Ascending aorta (tissue), 2 donors: ENCODE measurements around the gene PRUNE2. TPM values are rescaled to one million over a fixed set of nuclear protein-coding genes. Genes with fewer than 3 reads are reported as not detected.

Experiments used
- DNase-seq, 2 donors: peaks; one replicate each; pipeline ENCODE4 v3.0.0-alpha.2; 2019; ENCODE audit warnings: low spot score in 2 of 2
- H3K27ac ChIP-seq, 2 donors: fragments of 200-600 bp; sonication (generic); one replicate each; pipeline ENCODE4 v1.5.1; 2016 to 2017; ENCODE audit warnings: mild to moderate bottlenecking in 1 of 2
- H3K27me3 ChIP-seq: fragments of 200-600 bp; sonication (generic); one replicate; pipeline ENCODE4 v1.5.1; 2017
- H3K36me3 ChIP-seq, 2 donors: fragments of 200-600 bp; sonication (generic); one replicate each; pipeline ENCODE4 v1.5.1; 2016
- H3K4me1 ChIP-seq, 2 donors: fragments of 200-600 bp; sonication (generic); one replicate each; pipeline ENCODE4 v1.5.1; 2016 to 2017; ENCODE audit warnings: mild to moderate bottlenecking in 1 of 2
- H3K4me3 ChIP-seq, 2 donors: fragments of 200-600 bp; sonication (generic); one replicate each; pipeline ENCODE4 v1.5.1; 2016 to 2017; ENCODE audit warnings: mild to moderate bottlenecking in 1 of 2
- H3K9me3 ChIP-seq, 2 donors: fragments of 200-600 bp; sonication (generic); one replicate each; pipeline ENCODE4 v1.5.1; 2016
- intact Hi-C: fragments of 100-400 bp; cut with DNase I; formaldehyde crosslinking; loops from one replicate; pipeline ENCODE4 v1.15.1; 2023
- total RNA-seq: library from RNA; depleted of rRNA; stranded (reverse); fragments of >200 nt; gene quantifications from one replicate; pipeline ENCODE4 v1.1.0, GENCODE V29; 2016
- TF ChIP-seq, protein P1 (sequence below), 3 experiments: fragments of 200-600 bp in 2 of 3; fragments of 450-650 bp in 1 of 3; sonication (generic) in 2 of 3; IDR thresholded peaks; one replicate each; pipeline ENCODE4 v1.5.1; 2016 to 2019; ENCODE audit warnings: antibody characterized with exemption in 3 of 3, mild to moderate bottlenecking in 1 of 3, moderate library complexity in 1 of 3

PRUNE2 gene
- total RNA-seq, 1 donor from 2014 or later: 200 TPM

DNA sequence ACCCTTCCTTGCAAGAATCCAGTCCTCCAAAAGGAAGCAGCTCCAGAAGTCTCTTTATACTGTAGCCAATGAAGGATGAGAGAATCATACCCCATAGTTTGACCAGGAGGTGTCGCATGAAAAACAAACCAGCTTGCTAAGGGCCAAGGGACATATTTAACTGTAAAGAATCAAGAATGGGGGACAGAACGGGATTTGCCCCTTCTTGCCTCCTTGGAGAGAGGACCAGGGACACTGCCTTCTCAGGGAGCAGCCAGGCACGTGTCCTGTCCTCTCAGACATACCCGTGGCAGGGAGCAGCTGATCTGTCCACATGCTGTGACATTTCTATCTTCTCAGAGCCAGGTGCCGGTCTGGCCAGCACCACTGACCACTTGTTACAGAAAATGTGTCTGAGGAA, 11.7 kb downstream of the PRUNE2 start:
- H3K4me3 ChIP-seq: no peak overlapping the region
- no peaks in the 10 kb centered on the region for H3K27me3 ChIP-seq
- H3K9me3 ChIP-seq: no peaks in the 10 kb centered on the region
- intact Hi-C loops: no loop called here
- TF ChIP-seq, protein P1, sequence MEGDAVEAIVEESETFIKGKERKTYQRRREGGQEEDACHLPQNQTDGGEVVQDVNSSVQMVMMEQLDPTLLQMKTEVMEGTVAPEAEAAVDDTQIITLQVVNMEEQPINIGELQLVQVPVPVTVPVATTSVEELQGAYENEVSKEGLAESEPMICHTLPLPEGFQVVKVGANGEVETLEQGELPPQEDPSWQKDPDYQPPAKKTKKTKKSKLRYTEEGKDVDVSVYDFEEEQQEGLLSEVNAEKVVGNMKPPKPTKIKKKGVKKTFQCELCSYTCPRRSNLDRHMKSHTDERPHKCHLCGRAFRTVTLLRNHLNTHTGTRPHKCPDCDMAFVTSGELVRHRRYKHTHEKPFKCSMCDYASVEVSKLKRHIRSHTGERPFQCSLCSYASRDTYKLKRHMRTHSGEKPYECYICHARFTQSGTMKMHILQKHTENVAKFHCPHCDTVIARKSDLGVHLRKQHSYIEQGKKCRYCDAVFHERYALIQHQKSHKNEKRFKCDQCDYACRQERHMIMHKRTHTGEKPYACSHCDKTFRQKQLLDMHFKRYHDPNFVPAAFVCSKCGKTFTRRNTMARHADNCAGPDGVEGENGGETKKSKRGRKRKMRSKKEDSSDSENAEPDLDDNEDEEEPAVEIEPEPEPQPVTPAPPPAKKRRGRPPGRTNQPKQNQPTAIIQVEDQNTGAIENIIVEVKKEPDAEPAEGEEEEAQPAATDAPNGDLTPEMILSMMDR (IDR thresholded peaks at IDR 0.05): no peak
- DNase-seq: no peak
- H3K36me3 ChIP-seq: peaks cover 0 to 8% of the 10 kb centered on the region in 2 donors
- H3K4me1 ChIP-seq: peaks cover 7 to 53% of the 10 kb centered on the region in 2 donors
- H3K27ac ChIP-seq: peak overlapping the region; percentile 78 to 83

DNA sequence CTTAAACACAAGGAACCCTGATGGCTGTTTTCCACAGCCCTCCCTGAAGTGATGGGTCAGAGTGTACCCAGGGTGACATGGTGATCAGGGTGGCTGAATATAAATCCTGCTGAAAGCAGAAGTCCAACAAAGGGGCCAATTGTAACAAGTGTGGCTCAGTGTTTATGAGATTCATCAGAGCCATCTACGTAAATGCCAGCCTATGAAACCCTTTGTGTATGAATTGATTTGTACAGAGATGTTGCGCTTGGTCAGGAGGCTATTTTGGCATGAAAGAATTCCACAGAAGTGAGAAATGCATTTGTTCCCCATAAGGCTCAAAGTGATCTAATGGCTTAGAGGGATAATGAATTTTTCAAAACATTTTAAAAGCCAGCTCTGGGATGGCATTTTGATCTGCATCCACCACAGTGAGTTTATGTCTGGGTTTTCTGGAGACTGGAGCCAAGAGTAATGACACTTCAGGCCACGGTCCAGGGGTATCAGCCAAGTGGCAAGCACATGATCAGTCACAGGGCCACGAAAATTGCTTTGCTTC, 12.4 kb downstream of the PRUNE2 start:
- peak overlapping the region; percentile 78 to 83 for H3K27ac ChIP-seq

DNA sequence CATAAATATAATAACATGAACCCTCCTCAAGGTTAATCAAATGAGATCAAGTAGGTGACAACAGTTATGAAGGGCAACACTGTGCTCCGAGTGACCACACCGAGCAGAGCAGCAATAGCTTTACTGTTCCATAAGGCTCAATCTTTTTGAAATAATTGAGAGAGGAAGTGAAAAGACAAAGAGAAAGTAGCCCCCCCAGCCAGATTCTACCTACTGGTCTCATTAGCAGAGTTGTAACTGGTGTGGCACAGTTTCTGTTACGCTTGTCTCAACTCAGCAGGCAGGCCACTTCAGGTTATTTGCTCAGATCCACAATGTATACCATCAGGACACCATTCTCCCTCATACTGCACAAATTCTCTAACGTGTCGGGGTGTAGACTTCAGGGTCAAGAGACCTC, 14.0 kb downstream of the PRUNE2 start:
- no peak for DNase-seq
- Histone ChIP-seq H3K27ac (peak overlapping the region; percentile 78 to 83), H3K27me3 (no peaks in the 10 kb centered on the region), H3K9me3 (no peaks in the 10 kb centered on the region), H3K4me3 (no peak overlapping the region), H3K4me1 (peaks cover 3 to 62% of the 10 kb centered on the region in 2 donors), H3K36me3 (peaks cover 0 to 8% of the 10 kb centered on the region in 2 donors)
- intact Hi-C loops: loop anchor here (2.0 kb wide), 1 partner anchor 15 kb away; no protein-coding TSS in a partner anchor
- TF ChIP-seq, protein P1 (IDR thresholded peaks at IDR 0.05): no peak

More for the DNA sequence above, 12.4 kb downstream of the PRUNE2 start:
- H3K4me1 ChIP-seq: peaks cover 3 to 55% of the 10 kb centered on the region in 2 donors
- H3K36me3 ChIP-seq: peaks cover 0 to 8% of the 10 kb centered on the region in 2 donors
- H3K27me3 ChIP-seq: no peaks in the 10 kb centered on the region
- TF ChIP-seq, protein P1 (IDR thresholded peaks at IDR 0.05): no peak
- H3K4me3 ChIP-seq: no peak overlapping the region
- H3K9me3 ChIP-seq: no peaks in the 10 kb centered on the region
- peak in 1 of 2 donors; percentile 81 for DNase-seq
- intact Hi-C loops: loop anchor here (2.0 kb wide), 1 partner anchor 17 kb away; no protein-coding TSS in a partner anchor

DNA sequence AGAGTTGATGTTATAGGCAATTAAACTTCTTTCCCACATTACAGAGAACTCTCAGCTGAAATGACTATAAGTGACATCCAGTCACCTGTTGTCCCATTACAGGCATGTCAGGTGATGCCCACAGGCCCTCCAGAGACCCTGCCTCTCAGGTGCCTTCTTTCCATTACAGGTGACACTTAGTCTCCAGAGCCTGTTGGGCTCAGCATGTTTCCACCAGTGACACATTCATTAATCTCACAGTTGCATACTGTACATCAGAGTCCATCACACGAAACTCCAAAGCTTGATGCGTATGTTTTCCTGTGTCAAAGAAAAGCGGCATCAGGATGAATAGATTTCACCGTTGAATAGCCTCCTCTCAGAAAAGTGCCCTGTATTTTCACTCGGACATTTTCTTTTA, 14.6 kb downstream of the PRUNE2 start:
- Histone ChIP-seq H3K27ac (peak overlapping the region; percentile 78 to 83), H3K36me3 (peaks cover 0 to 8% of the 10 kb centered on the region in 2 donors), H3K4me1 (peaks cover 2 to 65% of the 10 kb centered on the region in 2 donors), H3K4me3 (no peak overlapping the region), H3K27me3 (no peaks in the 10 kb centered on the region), H3K9me3 (no peaks in the 10 kb centered on the region)
- intact Hi-C loops: no loop called here
- no peak for DNase-seq
- TF ChIP-seq, protein P1 (IDR thresholded peaks at IDR 0.05): no peak

DNA sequence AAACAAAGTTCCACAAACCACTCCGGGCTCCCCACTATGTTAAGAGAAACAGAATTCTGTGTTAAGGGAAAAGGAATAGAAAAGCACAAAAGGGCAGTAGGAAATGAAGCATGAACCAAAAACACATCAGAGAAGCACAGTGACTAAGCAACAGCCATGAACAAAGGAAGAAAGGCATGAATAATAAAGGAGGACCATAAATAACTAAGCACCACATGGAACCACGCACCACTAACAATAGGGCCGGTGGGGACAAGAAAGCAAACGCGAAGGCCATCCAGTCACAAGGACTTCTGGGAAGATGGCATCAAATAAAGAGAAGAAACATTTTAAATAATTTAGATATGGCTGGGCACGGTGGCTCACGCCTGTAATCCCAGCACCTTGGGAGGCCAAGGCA, 18.0 kb downstream of the PRUNE2 start:
- H3K4me1 ChIP-seq: peaks cover 0 to 56% of the 10 kb centered on the region in 2 donors
- intact Hi-C loops: no loop called here

More for the DNA sequence above, 18.0 kb downstream of the PRUNE2 start:
- TF ChIP-seq, protein P1 (IDR thresholded peaks at IDR 0.05): no peak
- H3K4me3 ChIP-seq: peak overlapping the region in 1 of 2 donors; percentile 12
- H3K27me3 ChIP-seq: peaks cover 3% of the 10 kb centered on the region
- peak overlapping the region; percentile 70 to 73 for H3K27ac ChIP-seq
- no peaks in the 10 kb centered on the region for H3K9me3 ChIP-seq
- DNase-seq: no peak
- H3K36me3 ChIP-seq: peaks cover 3 to 13% of the 10 kb centered on the region in 2 donors
